Umbilical cord (tissue), 2 donors: Measurements from ENCODE around the gene PALLD. TPM values are rescaled to one million over a fixed set of nuclear protein-coding genes. Genes with fewer than 3 reads are reported as not detected.

ENCODE experiments used
- DNase-seq: peaks from one replicate; pipeline ENCODE4 v3.0.0-alpha.2; 2015; ENCODE audit warnings: low spot score
- total RNA-seq: library from RNA; depleted of rRNA; stranded (reverse); fragments of >200 nt; gene quantifications from one replicate; pipeline ENCODE4 v1.2.3, GENCODE V29; 2014; ENCODE audit warnings: low replicate concordance; ENCODE audit not compliant: insufficient read depth

Gene PALLD
- total RNA-seq, 1 donor from 2014 or later = 441 TPM

- no peak for DNase-seq
Observed at GRCh38 chr4:168826620-168827019, 329.8 kb downstream of the PALLD start.

GRCh38 chr4:168830777-168831512 is 334.1 kb downstream of the PALLD start:
- peak; percentile 55 for DNase-seq

DNA sequence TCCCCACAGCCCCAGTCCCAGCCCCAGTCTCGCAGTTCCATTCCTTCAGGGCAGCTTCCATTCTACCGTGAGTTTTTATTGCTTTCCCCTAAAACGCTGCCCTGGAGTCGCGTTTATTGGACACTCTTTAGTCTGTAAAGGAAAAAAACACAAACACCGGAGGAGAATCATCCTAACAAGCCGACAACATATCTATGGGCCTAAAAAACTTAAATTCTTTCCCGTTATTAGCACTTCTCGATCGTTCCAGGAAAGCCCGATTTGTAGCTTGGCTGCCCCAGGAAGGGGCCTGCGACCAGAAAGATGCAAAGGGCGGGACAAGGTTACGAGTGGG is 334.7 kb downstream of the PALLD start:
- DNase-seq = no peak

DNA sequence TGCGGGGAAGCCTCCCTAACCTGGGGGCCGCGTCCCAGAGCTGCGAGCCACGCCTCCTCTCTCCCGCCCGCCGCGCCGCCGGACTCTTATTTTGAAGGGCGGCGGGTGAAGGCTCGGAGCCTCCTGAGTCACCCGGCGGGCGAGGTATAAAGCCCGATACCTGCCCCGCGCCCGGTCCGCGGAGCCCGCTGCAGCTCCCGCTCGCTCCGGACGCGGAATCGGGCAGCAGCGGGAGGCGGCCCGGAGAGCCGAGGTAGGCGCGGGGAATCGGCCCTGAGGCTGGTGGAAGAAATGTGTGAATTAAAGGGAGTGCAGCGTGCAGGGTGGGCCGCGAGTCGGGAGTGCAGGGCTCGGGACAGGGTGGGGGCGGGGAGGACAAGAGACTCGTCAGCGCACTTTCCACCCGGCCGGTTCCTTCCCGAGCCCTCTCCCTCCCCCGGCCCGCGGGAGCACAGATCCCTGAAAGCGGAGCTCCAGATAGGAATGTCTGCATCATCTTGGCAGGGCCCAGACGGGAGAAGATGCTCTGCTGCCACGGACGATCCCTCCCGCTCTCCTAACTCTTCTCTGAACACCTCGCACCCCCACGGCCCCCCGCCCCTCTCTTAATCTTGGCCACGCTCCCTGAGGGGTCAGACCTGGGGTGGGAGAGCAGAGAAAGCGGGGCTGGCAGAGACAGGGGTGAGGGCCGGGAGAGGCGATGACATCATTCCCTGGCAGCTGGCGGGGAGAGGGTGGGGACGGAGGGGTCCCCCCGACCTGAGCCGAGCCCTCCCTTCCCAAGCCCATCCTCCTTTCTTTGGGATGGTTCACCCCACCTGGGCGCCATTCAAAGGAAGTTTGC is 335.3 kb downstream of the PALLD start:
- peak; percentile 92 for DNase-seq

DNA sequence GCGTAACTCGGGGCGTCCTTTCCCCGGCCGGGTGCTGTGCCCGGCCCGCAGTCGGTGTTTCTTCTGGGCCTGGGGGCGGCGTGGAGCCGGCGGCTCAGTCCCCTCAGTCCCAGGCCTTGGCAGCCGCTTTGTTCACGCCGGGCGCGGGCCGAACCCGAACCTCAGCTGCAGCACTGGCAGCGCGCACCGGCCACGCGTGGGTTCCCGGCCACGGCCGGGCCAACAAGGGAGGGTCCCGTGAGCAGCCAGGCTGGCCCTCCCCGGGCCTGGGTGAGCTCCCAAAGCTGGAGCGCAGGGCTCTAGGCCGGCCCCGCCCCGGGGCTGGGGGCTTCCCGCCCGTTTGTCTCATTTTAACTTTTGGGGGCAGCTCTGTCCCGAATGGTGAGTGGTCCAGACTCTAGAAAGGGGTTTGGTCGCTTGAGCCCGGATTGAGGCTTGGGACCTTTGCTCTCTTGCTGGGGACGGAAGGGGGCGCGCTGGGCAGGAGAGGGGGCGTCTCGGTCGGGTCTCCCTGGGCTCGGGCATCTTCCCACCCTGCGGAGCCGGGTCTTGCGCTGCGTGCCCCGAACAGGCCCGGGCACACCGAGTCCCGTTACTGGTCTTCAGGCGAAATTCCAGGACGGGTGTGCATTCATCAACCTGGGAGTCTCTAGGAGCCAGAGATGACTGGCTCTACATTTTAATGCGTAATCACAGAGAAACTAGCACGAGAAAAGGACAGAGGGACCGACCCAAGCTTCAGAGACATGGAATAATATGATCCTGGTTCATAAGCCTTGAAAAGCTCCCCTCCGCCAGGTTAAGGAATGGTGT is 336.1 kb downstream of the PALLD start:
- peak; percentile 51 for DNase-seq

DNA sequence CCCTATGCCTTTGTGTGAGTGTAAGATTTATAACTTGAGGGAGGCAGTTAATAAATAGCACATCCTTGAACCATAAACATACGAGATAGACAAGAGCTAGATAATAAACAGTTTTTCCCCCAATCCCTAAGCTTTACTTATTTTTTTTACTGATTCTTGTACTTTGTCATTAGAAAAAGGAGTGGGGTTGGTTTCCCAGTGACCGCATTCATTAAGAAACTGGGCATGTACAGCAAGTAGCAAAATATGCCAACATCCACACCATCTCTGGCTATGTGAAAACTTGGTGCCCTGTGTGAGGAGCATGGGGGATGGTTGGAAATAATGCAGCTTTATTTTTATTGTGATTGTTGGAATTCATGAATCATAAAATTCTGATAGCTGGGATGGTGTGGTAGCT is 337.0 kb downstream of the PALLD start:
- no peak for DNase-seq

DNA sequence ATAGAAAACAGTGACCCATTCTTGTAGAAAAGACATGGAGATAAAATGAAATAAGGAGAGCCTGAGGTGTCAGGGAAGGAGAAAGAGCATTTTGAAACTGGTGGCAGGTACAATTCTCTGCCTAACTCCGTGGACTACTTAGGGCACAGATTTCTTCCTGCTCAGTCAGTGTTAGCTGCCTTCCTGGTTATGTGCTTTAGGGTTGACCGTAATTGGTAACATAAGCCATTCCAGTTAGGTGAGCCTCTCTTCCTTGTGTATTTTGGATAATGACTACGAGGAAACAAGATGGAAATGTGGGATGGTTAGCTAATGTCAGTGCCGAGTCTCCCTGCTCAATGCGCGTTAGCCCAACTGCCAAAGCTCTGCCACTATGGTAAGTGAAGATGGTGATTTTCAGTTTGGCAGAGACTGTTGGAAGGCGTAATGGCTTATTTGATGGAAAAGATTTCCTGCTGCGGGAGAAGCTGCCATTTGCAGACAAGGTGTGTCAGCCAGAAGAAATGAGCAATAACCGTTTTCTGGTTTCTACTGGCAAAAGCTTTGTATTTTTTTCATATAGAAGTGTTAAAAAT is 339.1 kb downstream of the PALLD start:
- DNase-seq = no peak

DNA sequence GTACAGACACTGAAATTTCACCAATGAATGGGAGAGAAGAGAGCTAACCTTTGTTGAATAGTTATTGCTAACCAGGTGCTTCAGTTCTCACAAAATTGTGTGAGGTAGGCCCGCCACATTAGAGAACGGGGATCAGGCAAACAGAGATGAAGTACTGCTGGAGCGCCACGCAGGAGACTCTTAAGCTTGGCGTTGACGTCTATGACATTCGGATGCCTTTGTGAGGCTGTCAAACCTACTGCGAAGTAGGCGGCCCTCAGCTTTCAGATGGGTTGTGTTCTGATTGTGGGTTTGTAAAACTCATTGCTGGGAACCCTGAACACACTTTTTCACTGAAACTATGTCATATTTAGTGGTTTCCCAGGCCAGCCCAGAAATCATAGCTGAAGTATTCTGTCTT is 339.6 kb downstream of the PALLD start:
- no peak for DNase-seq

DNA sequence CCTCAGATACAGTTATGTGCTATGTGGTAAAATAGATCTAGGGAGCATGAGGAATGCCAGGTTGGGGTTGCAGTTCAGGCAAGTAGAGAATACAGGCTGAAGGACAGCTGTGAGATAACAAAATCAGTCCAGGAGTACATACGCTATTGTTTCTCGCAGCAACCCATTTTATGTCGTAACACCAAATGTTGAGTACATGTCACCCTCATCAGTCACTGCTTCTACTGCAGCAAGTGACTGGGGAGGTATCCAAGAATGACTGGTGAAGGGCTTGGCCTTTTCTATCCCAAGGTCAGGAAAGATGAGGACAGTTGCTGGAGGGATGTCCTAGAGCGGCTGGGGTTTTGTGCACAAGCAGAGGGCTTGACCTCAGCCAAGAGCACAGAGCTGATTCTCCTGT is 341.1 kb downstream of the PALLD start:
- DNase-seq = no peak

GRCh38 chr4:168839758-168840391 is 343.0 kb downstream of the PALLD start:
- DNase-seq = peak; percentile 78

GRCh38 chr4:168840392-168840763 is 343.5 kb downstream of the PALLD start:
- DNase-seq = no peak

DNA sequence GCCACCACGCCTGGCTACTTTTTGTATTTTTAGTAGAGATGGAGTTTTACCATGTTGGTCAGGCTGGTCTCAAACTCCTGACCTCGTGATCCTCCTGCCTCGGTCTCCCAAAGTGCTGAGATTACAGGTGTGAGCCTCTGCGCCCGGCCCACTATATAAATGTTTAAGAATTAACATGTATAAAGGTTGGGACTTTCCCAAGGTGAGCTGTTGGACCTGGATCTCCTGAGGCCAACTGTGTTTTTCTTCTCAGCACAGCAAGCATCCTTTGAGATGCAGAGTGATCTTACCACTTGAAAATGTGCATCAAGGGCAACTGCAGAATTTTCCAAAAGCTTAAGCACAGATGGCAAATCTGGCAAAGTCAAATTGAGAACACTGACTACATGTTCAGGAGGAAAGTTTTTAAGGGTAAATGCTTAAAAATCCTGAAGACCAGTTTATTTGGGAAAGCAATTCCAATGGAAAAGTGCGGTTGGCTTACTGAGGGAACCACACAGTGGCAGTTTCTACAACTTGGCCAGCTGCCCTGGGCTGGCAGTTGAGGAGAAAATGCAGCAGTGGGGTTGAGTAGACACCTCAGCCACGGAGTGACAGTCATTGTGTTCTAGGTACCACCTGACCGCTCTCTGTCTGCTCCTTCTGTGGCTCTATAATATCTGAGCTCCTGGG is 344.3 kb downstream of the PALLD start:
- no peak for DNase-seq

DNA sequence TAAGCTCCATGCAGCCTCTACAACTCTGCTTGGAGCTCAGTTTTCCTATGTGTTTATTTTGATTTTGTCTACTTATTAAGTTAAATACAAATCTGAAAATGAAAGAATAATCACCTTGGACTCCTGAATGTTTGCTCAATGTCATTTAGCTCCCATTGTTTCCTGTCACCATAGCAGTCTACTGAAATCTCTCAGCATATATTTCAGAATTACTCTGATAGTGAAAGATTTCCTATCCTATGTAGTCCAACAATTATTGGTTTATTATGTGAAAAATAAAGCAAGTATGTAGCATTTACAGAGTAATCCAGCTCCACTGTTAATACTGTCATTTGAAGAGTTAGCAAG is 344.8 kb downstream of the PALLD start:
- no peak for DNase-seq

GRCh38 chr4:168842186-168842585 is 345.3 kb downstream of the PALLD start:
- DNase-seq = no peak

- no peak for DNase-seq
Observed at GRCh38 chr4:168843635-168844034, 346.8 kb downstream of the PALLD start.

DNA sequence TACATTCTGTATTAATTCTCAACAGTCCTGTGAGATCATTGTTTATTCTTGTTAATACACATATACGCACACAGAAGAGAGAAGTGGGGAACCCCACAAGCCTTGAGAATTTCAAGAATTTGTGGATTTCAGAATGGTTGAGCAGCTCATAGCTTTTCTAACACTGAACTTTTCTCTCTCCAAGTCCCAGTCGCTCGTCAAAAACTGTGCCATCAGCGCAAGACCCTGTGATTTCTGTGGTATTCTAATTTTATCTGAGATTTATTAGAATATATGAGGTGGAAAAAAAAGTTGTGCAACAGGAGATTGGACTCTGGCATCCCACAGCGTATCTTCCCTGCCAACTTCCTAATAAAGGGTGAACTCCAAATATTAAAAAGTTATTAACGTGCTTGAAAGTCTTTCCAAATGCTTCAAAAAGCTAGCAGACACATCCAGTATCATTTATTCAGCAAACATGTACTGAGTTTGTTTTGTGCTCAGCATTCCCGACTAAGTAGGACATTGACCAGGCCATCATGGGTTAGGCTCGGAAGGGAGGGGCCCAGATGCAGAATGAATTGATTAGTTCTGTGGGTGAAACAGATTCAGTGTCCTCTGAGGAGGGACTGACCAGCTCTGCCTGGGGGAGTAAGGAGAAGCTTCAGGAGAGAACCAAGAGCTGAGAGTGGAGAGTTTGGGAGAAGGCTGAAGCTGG is 347.6 kb downstream of the PALLD start:
- DNase-seq = peak; percentile 46

DNA sequence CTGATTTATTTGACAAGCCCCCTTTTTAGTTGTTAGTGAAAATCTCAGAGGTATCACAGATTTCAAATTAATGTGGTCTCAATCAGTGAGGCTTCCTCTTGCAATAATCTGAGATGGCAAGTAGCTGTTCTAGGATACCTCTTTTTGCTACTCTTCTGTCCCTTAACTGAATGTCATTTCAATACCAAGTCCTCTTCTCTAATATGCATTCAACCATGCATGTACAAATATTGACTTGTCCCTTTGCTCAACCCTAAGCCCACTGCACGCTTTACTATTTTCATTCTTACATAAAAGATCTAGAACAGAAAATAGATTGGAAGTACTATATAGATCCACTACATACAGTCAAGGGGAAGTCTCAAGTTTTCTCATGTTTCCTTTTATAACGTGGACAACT is 349.0 kb downstream of the PALLD start:
- DNase-seq = no peak

DNA sequence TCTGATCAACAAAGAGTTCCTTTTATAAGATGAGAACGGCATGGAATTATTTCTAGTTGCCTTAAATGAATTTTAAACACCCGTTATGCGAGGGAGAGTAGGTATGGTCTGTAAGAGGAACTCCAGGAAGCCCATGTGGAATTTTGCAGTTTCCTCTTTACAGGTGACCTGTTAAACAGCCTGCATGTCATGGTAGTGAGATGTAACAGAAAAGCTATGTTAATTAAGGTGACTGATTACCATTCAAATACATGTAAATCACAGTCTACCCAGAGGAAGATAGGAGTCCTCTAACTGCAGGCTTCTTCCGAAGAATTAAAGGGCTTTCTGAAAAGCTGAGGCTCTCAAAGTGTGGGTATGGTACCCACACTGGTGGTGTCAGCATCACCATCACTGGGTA is 349.6 kb downstream of the PALLD start:
- no peak for DNase-seq

GRCh38 chr4:168847771-168848502 is 351.1 kb downstream of the PALLD start:
- no peak for DNase-seq
